Stimulated activated CD8-positive, alpha-beta memory T cell treated with anti-CD3 and anti-CD28 coated beads, Interleukin-7, amount 100 ng/mL, for 48 hours (primary cell): ENCODE data around the gene PAM16.
"Not testable (repeated sequence)": the region's sequence is repeated elsewhere in the genome, so short reads cannot be mapped to it uniquely, and the experiment has no call there.

Experiments
- DNase-seq, 2 donors: peaks; one replicate each; pipeline ENCODE4 v3.0.0-alpha.2; 2020; ENCODE audit warnings: low read depth in 1 of 2; ENCODE audit errors: extremely low read depth in 1 of 2

The PAM16 gene

DNA sequence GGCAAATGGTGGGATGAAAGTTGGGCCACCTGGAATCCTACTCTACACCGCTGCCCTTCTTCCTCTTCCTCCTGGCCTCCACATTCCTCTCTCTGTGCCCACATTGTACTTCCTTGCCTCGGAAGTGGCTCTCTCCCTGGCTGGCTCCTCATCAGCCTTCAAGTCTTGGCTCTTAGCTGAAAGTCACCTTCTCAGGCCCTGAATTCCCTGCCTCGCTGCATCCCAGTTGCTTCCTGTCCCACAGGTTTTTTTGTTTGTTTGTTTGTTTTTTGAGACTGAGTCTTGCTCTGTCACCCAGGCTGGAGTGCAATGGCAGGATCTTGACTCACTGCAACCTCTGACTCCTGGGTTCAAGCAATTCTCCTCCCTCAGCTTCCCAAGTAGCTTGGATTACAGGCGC lies 2.6 kb upstream of the PAM16 start:
- no peak for DNase-seq

DNA sequence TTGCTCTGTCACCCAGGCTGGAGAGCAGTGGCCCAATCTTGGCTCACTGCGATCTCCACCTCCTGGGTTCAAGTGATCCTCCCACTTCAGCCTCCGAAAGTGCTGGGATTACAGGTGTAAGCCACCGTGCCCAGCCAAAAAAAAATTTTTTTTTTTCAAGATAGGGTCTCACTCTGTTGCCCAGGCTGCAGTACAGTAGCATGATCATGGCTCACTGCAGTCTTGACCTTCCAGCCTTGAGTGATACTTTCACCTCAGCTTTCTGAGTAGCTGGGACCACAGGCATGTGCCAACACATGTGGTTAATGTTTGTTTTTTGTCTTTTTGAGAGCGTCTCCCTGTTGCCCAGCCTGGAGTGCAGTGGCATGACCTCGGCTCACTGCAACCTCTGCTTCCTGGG lies 1.7 kb upstream of the PAM16 start:
- no peak for DNase-seq

DNA sequence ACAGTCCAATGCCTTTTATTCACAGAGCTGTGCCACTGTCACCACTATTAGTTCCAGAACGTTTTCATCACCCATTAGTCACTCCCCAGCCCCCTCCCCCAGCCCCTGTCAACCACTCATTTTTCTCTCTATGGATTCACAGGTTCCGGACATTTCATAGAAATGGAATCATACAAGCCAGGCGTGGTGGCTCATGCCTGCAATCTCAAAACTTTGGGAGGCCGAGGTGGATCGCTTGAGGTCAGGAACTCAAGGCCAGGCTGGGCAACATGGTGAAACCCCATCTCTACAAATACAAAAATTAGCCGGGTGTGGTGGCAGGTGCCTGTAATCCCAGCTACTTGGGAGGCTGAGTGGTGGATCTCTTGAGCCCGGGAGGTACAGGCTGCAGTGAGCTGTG lies 759 bp upstream of the PAM16 start:
- DNase-seq: no peak

DNA sequence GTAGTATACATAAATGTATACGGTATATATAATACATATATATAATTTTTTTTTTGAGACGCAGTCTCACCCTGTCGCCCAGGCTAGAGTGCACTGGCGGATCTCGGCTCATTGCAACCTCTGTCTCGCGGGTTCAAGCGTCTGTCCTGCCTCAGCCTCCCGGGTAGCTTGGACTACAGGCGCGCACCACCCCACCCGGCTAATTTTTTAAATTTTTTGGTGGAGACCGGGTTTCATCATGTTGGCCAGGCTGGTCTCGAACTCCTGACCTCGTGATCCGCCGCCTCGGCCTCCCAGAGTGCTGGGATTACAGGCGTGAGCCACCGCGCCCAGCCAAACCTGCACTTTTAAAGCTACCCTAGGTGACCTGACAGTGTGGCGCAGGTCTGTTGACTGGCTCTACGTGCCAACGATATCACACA lies 745 bp downstream of the PAM16 start:
- no peak for DNase-seq

DNA sequence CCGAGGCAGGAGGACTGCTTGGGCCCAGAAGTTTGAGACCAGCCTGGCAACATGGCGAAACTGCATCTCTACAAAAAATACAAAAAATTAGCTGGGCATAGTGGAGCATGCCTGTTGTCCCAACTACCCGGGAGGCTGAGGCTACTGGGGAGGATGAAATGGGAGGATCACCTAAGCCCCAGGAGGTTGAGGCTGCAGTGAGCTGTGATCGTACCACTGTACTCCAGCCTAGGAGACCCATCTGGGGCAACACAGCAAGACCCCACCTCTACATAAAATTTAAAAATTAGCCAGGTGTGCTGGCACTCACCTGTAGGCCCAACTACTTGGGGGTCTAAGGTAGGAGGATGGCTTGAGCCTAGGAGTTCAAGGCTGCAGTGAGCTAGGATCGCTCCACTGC lies 1.8 kb downstream of the PAM16 start:
- no peak for DNase-seq

DNA sequence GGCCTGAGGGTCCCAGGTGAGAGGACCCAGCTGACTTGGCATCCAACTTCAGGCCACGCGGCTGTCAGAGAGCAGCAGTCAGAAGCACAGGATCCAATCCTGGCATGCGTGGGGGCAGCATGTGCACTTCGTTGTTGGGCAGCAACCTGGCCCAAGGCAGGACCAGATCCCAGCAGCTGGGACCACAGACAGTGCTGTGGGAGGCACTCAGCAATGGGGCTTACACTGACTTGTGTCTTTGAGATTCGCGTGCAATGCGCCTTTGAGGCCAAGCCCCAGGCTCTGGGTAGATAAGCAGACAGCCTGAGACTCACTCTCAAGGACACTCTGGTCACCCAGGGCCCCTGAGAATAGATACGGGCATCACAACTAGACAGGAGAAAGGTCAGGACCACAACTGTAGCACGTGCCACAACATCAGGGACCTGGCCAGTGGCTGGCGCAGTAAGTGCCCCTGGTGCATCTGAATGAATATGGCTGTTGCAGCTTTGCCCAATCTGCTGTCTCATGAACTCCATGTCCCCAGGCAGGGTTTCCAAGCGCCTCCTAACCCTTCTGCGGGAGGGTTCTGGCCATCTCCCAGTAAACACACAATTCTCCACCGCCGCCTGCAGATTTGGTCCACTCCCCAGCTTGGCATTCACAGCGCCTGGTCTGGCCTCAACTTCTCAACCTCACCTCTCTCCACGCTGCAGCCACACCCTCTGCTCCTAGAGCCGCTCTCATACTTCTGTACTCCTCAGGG lies 3.2 kb downstream of the PAM16 start:
- no peak for DNase-seq

DNA sequence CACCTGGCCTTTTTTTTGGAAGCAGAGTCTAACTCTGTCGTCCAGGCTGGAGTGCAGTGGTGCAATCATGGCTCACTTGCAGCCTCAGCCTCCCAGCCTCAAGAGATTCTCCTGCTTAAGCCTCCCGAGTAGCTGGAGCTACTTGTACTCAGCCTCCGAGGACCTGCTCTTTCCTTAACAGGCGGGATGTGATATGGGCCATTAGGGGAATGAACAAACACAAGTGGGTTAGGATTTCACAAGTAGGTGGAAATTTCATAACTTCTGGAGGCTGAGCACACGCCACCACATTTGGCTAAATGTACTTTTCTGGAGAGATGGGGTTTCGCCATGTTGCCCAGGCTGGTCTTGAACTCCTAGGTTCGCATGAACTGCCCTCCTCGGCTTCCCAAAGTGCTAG lies 4.1 kb downstream of the PAM16 start:
- no peak for DNase-seq

DNA sequence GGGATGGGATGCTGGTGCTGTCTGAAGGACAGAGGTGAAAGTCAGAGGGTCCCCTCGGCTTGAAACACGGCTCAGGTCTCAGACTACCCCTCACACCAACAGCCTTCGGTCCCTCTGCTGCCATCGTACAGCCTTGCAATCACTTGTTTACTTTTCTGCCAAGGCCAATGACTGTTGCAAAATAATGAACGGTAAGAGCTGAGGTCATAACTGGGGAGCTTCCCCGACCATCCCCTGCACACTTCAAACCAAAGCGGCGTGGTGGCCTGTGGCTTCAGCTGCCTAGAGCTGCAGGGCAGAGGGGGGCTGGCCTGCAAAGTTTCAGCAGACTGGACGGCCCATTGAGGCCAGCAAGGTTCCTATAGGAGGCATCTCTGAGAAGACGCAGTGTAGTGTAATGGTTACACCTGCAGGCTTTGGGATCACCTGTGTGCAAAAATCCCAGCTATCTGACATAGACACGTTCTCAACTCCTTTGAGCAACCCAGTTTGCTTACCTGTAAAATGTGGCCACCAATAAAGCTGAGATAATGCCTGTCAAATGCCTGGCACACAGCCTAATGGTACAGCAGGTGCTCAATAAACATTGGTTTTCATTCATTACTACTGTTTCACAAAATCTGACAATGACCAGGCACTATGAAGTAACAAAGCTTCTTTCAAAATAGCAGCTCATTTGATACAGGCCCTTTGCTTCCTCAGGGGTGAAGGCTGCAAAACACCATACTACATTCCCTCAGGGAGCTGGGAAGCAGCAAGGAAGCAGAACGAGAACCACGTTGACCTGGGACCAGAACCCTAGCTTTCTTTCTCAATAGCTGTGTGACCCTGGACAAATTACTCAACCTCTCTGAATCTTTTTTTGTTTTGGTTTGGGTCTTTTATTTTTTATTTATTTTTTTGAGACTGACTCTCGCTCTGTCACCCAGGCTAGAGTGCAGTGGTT lies 5.0 kb downstream of the PAM16 start:
- no peak for DNase-seq

DNA sequence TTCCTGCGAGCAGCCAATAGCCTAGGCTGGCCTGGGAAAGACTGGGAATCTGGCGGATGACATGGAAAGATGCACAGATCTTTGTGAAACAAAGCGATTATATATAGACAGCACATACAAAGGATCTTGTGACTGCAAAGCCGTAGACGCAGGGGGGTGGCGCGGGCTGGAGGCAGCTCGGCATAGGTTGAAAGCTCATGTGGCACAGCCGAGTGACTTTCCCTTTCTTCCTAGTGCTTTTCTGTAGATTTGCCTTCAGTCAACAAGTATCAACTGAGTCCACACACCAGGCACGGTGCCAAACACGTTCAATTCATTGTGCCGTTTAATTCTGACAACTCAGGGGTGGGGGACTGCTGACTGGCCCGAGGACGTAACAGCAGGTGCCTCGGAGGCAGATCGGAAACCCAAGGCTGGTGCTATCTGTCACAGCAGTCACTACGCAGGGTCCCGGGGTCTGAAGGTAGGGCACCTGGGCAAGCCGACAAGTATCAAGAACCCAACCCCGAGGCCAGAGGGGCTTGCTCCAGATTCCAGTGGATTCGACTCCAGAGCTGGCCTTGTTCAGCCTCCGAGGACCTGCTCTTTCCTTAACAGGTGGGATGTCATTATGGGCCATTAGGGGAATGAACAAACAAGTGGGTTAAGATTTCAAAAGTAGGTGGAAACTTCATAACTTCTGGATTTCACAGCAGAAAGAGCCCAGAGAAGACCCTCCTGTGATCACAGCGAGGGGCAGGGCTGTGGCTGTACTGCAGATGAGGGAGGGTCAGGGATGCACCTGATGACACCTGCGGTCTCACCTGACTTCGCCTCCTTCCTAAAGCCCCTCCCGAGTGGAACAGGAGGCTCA lies 5.9 kb downstream of the PAM16 start:
- no peak for DNase-seq

DNA sequence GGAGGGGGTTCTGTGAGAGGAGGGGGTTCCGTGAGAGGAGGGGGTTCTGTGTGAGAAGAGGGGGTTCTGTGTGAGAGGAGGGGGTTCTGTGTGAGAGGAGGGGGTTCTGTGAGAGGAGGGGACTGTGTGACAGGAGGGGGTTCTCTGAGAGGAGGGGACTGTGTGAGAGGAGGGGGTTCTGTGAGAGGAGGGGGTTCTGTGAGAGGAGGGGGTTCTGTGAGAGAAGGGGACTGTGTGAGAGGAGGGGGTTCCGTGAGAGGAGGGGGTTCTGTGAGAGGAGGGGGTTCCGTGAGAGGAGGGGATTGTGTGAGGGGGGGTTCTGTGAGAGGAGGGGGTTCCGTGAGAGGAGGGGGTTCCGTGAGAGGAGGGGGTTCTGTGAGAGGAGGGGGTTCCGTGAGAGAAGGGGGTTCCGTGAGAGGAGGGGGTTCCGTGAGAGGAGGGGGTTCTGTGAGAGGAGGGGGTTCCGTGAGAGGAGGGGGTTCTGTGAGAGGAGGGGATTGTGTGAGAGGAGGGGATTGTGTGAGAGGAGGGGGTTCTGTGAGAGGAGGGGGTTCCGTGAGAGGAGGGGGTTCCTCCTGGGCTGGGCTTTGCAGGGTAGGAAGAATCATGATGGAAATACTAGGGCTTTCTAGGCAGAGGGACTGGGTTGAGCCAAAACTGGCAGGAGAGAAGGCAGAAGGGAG lies 6.7 kb downstream of the PAM16 start:
- not testable (repeated sequence) for DNase-seq

DNA sequence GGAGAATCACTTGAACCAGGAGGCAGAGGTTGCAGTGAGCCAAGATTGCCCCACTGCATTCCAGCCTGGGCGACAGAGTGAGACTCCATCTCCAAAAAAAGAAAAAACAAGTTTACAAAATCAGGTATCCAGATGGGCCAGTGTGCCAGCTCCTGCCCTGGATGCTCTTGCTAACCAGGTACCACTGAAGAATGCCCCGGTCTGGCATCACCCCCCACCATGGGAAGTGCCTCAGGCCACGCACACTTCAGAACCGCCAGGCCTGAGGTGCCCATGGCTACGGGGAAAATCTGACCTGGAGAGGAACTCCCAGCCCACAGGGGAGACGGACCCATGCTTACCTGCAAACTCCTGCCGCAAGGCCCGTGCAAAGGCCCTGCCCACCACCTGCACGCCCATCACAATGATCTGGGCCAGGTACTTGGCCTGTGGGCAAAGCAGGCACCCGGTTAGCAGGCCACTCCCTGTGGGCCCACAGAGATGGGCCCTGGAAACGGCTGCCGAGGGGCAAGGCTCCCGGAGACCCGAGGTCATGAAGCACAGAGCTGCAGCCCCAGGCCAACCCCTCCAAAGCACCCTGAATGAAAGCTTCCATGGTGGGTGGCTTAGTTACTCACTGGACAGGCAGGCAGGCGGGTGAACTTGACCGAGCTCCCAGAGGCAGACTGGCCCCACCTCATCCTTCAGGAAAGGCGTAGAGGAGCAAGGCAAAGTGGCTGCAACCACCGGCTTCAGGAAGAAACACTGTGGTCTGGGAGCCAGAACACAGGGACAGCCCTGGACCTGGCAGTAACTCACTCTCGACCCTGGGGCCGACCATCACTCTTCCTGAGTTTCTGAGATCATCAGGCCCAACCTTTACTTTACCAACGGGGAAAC lies 8.0 kb downstream of the PAM16 start:
- no peak for DNase-seq

DNA sequence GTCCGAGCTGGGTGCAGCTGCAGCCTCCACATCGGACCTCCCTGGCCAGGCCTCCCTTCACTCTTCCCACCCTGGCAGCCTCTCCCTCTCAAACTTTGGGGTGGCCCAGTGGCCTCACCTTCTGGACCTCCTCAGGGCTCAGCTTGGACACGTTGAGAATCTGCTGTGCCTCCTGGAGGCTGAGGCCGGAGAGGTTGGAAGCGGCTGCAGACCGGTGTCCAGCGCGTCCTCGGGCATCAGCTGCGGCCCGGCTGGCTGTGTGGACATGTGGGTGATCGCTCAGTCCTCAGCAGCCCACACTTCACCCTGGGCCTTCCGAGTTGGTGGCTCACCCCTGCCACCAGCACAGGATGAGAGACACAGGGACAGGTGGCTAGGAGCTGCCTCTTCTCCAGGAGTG lies 9.9 kb downstream of the PAM16 start:
- no peak for DNase-seq

DNA sequence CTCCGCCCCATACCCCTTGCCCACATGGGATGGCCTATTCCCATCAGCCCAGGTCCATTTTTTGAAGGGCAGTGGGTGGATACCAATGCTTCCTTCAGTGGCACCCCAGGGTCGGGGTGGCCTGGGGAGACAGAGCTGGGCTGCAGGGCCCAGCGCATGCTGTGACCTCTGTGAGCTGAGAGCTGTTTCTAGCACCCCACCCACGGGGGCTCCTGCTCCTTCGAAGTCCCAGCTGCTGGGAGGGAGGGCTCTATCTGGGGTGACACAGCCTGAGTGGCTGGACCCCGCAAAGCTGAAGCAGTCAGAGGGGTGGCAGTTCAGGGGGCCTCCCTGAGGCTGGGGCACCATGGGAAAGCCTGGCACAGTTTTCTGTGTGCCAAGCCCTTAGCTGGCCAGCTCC lies 10.7 kb downstream of the PAM16 start:
- DNase-seq: no peak

DNA sequence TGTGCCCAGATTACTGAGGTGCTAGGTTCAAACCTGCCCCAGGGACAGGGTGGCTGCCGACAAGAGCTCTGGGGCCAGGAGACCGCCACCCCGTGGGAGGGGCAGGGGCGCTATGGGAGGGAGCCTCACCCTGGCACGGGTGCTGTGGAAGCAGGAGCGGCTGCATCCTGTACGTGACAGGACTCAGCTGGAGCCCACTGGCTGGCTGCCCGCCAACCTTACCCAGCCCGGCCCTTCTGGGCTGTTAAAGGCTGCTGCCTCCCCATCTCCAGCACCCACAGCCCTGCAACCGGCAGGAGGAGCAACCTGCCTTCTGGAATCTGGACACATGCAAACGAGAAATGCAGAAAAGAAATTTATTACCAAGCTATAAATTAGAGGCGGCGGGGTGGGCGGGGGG lies 11.2 kb downstream of the PAM16 start:
- DNase-seq: no peak

DNA sequence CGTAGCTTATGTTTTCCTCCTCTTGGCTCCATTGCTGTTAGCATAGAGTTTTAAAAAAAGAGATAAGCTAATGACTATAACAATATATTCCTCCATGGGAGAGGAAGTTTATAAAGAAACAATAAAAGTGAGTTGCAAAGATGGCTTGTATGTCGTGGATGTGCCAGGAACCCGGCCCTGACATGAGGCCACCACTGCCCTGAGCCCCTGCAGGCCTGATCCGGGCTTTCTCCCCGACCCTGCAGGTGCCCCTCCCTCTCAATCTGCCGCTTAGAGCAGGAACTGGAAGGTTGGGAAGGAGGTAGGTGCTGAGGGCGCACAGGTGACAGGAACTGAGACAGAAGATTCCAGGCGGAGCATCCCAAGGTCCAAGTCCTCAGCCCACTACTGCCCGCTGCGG lies 11.7 kb downstream of the PAM16 start:
- no peak for DNase-seq

DNA sequence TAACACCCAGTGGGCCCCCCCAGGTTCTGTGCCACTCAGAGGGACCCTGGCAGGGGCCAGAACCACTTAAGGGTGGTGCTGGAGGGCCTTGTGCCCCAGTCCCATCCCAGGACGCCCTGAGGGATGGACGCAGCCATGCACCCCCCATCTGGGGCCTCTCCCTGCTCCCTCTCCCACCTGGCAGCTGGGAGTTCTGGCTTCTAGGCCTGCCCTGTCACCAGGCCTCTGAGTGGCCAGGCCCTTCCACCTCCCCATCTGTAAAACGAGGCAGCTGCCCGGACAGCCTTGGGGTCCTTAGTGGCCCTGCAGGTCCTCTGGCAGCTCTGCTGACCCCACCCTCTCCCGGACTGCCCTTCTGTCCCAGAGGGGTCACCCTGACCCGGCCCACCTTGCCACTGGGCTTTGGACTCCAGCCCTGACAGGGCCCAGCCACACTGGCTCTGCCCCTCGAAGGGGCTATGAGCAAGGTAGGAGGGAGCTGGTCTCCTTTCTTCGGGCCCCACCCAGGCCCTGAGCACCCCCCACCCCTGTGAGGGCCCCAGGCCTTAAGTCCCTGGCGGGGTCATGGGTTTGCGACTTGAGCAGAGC lies 12.3 kb downstream of the PAM16 start:
- no peak for DNase-seq

DNA sequence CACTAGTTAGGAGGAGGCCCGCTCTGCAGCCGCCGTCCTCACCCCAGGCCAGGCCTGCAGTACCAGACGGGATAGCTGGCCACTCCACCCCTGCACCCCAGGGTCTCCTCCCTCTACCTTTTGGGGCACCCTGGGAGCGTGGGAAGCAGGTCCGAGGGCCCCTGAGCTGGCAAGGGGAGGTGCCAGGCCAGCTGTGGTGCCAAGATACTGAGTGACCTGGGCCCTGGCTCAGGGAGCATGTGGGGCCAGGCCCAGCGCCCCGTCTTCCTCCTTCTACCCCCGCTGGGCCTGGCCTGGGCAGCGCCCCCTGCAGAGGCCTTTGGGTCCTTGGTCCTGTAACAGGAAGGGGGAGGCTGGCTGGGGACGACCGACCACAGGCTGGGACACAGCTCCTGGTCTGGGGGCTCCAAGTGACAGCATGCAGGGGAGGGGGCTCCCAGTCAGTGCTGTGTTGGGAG lies 13.0 kb downstream of the PAM16 start:
- no peak for DNase-seq

DNA sequence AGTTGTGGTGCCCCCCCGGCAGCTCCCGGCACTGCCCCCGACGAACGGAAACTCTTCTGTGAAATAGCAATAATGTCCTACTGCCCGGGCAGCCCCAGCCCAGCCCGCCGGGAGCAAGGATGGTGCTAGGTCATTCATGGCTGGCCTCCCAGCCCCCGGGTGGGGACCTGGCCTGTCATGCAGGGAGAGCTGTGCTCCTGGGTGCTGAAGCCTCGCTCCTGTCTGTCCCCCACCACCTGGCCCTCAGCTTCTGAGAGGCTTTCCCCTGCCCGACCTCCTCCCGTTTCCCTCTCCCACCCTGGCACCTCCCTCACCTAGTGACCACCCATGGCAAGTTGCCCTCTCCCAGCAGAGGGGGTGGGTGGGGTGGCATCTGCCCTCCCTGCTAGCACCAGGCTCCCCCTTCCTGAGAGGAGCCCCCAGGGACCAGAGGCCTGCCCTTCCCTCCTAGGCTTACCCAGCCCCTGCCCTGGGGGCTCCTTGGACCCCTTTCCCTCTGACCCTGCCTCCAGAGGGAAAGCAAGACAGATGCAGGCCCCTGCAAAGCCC lies 13.5 kb downstream of the PAM16 start:
- DNase-seq: no peak
